HG03354 (cell line): ENCODE measurements around the gene CFAP46.

Source experiments
- ATAC-seq: cut with Tn5 transposase; IDR thresholded peaks from one replicate; pipeline ENCODE4 v1.9.1; 2021; ENCODE audit warnings: mild to moderate bottlenecking; ENCODE audit not compliant: unreplicated experiment, poor library complexity, severe bottlenecking

CFAP46 gene

DNA sequence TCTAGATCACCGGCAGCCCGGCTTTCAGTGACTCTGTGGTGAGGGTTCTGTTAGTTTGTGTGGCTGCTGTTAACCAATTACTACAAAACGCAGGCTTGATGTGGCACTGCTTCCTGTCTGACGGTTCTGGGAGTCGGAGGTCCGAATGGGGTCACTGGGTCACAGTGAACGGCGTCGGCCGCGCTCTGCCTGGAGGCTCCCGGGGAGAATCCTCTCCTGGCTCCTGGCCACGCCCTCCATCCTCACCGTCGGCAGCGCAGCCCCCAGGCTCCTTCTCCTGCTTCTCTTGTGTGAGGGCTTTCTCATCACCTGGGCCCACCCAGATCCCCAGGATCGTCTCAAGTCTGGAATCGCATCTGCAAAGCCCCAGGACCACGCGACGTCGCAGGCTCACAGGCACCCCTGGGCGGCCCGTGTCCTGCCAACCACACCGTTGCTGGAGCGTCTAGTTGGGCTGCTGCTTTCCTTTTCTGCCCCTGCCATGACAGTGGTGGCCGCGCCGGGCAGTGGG, 124.6 kb downstream of the CFAP46 start:
- ATAC-seq = no peak

- ATAC-seq = no peak
Measured at GRCh38 chr10:132816718-132817117, 125.7 kb downstream of the CFAP46 start.

DNA sequence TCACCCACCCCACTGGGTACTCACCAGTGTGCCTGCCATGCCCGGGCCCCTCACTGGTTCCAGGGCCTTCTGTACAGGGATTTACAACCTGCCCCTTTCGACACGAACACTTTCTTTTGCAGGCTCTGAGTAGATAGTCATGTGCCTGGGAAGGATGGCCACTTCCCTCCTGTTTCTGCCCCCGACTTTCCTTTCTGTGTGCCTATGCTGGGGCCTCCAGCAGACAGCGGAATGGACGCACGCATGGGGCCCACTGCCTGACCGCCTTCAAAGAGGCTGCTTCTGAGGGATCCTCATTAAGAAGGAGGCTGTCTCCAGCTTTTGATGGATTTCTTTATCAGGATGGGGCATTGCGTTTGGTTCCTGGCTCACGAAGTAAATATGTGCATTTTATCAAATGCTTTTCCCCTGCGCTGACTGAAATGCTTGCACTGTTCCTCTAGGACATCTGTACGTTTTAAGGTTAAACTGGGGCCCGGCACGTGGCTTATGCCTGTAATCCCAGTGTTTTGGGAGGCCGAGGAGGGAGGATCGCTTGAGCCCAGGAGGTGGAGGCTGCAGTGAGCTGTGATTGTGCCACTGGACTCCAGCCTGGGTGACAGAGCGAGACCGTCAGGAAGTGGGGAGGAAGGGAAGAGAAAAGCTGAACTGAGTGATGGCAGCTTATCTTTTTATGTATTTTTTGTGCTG, 127.1 kb downstream of the CFAP46 start:
- no peak for ATAC-seq

DNA sequence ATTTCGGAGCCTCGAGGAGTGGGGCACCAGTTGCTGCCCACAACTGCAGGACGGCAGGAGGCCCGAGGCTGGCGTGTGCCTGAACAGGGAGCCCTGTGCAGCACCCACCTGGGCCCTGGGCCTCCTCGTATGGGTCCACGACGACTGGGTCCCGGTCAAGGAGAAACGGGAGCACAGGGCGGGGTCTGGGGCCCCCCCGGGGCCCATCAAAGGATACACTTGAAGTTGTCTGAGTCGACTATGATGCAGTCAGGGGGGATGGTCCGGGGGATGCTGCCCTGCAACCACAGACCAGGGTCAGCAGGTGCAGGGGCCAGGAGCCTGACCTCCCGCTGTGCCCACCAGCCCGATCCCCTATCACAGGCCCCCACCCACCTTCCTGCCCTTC, 127.9 kb downstream of the CFAP46 start:
- ATAC-seq = no peak

DNA sequence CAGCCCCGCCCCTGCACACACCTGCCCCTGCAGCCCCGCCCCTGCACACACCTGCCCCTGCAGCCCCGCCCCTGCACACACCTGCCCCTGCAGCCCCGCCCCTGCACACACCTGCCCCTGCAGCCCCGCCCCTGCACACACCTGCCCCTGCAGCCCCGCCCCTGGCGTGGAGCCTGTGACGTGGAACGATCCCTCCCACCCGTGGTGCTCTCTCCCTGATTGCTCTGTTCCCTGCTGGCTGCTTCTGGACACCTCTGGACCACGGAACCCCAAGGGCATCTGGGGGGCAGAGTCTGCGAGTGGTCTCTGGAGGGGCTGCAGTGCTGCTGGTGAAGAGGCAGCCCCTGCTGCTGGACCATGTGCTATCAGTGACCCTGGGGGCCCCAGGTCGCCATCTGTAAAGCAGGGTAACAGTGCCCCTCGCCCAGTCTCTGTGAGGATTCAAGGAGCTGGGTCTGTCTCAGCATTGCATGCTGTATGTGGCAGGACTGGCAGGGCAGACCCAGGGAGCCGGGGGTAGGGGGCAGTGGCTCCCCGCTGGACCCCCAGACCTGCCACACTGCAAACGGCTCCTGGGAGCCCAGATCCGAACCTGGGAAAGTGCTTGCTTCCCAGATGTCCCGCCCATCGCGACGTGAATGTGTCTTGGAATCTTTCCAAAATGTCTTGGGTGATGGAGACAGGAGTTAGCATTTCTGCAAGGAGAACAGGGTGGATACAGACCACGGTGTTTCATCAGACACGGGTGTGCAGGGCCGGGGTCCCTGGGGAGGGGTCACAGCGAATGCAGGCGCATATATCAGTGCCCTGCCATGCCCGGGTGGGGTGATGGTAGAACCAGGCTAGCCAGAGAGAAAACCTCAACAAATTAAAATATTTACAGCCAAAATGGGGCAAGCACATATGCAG, 128.6 kb downstream of the CFAP46 start:
- ATAC-seq = no peak

- ATAC-seq = no peak
Measured at GRCh38 chr10:132813001-132813401, 129.4 kb downstream of the CFAP46 start.

- ATAC-seq = no peak
Measured at GRCh38 chr10:132812520-132812919, 129.8 kb downstream of the CFAP46 start.

DNA sequence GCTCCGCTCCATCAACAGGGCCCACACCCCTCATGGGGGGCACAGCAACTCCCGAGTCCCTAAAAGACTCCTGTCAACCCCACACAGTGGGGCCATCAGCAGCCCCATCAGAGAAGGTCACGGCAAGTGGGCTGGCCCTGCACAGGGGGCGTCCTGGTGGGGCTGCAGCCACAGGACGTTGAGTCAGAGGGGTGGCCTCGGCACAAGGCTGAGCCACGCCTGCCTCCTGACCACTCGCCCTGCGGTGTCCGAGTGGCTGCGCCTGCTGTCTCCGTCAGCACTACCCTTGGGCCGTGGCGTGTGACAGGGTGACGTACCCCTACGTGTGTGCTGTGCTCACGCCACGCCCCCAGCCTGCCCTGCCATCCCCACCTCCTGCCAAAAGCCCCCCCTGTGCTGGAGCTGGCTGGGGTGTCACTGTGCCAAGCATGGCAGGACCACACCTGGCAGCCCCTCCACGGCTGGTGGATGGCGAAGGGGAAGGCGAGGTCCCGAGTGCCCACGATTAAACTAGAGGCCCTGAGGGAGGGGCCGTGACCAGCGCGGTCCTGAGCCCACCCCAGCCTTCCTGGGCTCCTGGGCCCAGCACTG, 130.4 kb downstream of the CFAP46 start:
- no peak for ATAC-seq

DNA sequence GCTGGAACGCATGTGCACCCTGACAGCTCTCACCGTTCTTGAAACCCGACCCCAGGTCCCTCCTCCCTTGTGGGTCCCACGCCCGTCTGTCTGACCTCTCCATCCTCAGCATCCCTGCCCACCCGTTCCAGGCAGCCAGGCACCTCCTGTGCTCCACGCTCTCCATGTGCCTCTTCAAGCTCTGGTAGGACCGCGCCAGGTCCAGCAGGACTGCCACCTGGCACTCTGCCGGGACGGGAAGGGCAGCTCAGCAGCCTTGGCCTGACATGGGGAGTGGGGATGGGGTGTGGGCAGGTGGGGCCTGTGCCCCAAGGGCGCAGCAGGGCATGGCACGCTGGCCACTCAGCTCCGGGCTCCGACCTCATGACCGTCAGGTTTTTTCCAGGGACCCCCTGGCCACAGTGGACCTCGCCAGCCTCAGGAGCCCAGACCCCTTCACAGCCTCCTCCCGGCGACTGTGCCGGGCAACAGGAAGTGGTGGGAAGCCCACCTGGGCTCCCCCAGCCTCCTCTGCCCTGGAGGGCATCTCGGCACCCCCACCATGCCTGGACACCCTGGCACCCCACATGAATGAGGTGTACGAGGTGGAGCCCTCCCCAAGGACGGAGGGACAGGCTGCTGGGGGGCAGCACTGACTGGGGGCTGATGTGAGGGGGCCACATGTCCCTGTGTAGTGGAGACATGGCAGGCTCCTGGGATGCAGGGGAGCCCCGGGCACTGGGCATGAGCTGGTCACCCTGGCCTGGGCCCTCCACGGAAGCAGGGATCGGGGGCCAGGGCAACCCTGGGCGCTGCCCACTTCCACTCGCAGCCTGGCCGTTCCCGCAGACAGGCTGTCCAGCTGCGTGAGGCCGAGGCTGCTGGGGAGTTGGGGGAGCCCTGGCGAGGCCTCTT, 131.3 kb downstream of the CFAP46 start:
- no peak for ATAC-seq

- ATAC-seq = no peak
Measured at GRCh38 chr10:132810141-132810806, 132.1 kb downstream of the CFAP46 start.

DNA sequence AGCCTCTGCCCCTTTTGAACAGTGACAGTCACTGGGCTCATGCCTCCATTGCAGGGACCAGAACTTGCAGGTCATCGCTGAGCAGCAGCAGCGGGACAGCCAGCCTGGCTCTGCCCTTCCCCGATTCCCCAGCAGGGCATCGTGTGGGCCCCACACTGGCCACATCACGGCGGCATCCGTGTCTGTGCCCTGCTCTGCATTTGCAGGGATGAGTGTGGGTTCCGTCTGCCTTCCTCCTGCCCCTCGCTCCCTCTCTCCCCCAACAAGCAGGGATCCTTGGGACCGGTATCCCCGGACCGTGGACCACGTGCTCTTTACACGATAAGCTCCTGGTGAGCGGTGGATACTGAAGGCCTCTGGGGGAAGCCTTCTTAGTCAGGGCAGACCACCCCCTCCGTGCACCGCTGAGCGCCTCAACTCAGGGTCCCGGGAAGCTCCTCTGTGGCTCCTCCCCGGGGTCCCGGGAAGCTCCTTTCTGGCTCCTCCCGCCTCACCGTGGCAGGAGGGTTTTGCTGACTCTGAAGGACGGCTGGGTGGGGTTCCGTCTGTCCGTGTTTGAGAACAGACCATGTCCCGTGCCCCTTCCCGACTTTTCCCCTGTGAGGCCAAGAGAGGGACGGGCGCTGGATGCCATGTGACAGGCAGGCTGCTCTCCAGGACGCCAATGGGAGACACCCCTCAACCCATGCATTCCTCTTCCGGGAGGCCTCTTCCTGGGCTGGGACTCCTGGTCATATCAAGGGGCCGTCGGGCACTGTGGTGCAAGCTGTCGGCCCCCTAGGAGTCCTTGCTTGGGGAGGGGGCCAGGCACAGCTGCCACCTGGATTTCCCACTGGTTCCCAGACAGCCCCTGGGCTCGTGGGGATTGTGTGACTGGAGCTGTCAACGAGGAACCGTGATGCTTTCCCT, 132.9 kb downstream of the CFAP46 start:
- no peak for ATAC-seq

GRCh38 chr10:132808383-132809231, 133.8 kb downstream of the CFAP46 start:
- no peak for ATAC-seq

GRCh38 chr10:132807621-132808049, 134.7 kb downstream of the CFAP46 start:
- ATAC-seq = no peak

- no peak for ATAC-seq
Measured at GRCh38 chr10:132806561-132807003, 135.8 kb downstream of the CFAP46 start.

DNA sequence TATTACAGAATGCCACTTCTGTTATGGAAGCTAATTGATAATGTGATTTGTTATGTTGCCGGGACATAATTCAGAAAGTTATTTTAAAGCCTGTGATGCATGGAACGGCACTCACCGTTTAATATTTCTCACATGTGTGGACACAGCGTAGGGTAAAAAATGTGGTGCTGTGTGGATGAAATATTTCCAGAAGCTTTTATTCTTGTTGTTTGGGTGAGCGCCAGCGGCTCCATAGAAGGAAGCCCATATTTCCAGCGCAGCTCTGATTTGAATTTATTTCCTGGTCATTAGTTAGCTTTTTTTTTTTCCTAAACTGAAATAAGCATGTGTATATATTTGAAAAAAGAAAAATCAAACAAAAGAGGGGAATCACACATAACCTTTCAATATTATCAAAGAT, 136.3 kb downstream of the CFAP46 start:
- no peak for ATAC-seq

GRCh38 chr10:132805599-132805998, 136.8 kb downstream of the CFAP46 start:
- no peak for ATAC-seq

- ATAC-seq = no peak
Measured at GRCh38 chr10:132804785-132805426, 137.5 kb downstream of the CFAP46 start.
